HG02798 (cell line): ENCODE measurements around the gene C1RL.

Source experiments
- ATAC-seq: cut with Tn5 transposase; IDR thresholded peaks from one replicate; pipeline ENCODE4 v1.9.1; 2021; ENCODE audit warnings: mild to moderate bottlenecking; ENCODE audit not compliant: unreplicated experiment, poor library complexity

The C1RL gene

GRCh38 chr12:7139200-7139599 is 30.2 kb upstream of the C1RL start:
- no peak for ATAC-seq

- ATAC-seq, result no peak
Measured at GRCh38 chr12:7137908-7138307, 28.9 kb upstream of the C1RL start.

GRCh38 chr12:7136676-7137075 is 27.7 kb upstream of the C1RL start:
- ATAC-seq, result no peak

GRCh38 chr12:7136071-7136470 is 27.1 kb upstream of the C1RL start:
- no peak for ATAC-seq

- ATAC-seq, result no peak
Measured at GRCh38 chr12:7134396-7135166, 25.6 kb upstream of the C1RL start.

- no peak for ATAC-seq
Measured at GRCh38 chr12:7131502-7131866, 22.5 kb upstream of the C1RL start.

- ATAC-seq, result peak; percentile 59
Measured at GRCh38 chr12:7130701-7131501, 21.9 kb upstream of the C1RL start.

- ATAC-seq, result peak; percentile 82
Measured at GRCh38 chr12:7129872-7130691, 21.1 kb upstream of the C1RL start, which contains the start of gene CLSTN3. TSS of gene CLSTN3 (plus strand) at chr12:7130371. CDS start at chr12:7130649, 278 bp downstream.

- no peak for ATAC-seq
Measured at GRCh38 chr12:7129287-7129871, 20.4 kb upstream of the C1RL start.

- ATAC-seq, result no peak
Measured at GRCh38 chr12:7128681-7129286, 19.8 kb upstream of the C1RL start, which contains the start of gene RBP5. TSS of gene RBP5 (minus strand) at chr12:7128889. CDS start at chr12:7128775, 114 bp downstream.

- ATAC-seq, result no peak
Measured at GRCh38 chr12:7127916-7128626, 19.1 kb upstream of the C1RL start.

- ATAC-seq, result no peak
Measured at GRCh38 chr12:7125632-7126227, 16.7 kb upstream of the C1RL start.

- ATAC-seq, result no peak
Measured at GRCh38 chr12:7123806-7124522, 14.9 kb upstream of the C1RL start.

GRCh38 chr12:7122811-7123769 is 14.1 kb upstream of the C1RL start:
- ATAC-seq, result no peak

GRCh38 chr12:7121324-7121723 is 12.3 kb upstream of the C1RL start:
- no peak for ATAC-seq

GRCh38 chr12:7120166-7120565 is 11.2 kb upstream of the C1RL start:
- ATAC-seq, result no peak

- ATAC-seq, result no peak
Measured at GRCh38 chr12:7118881-7119280, 9.9 kb upstream of the C1RL start.
